ENCODE data around the gene BUB1. TPM values are rescaled to one million over a fixed set of nuclear protein-coding genes. Genes with fewer than 3 reads are reported as not detected.
"Not testable (repeated sequence)": the region's sequence is repeated elsewhere in the genome, so short reads cannot be mapped to it uniquely, and the experiment has no call there.

Gene BUB1
- total and polyA plus RNA-seq, 12 donors, result 0.17 to 17.1 (median 1.3) TPM

DNA sequence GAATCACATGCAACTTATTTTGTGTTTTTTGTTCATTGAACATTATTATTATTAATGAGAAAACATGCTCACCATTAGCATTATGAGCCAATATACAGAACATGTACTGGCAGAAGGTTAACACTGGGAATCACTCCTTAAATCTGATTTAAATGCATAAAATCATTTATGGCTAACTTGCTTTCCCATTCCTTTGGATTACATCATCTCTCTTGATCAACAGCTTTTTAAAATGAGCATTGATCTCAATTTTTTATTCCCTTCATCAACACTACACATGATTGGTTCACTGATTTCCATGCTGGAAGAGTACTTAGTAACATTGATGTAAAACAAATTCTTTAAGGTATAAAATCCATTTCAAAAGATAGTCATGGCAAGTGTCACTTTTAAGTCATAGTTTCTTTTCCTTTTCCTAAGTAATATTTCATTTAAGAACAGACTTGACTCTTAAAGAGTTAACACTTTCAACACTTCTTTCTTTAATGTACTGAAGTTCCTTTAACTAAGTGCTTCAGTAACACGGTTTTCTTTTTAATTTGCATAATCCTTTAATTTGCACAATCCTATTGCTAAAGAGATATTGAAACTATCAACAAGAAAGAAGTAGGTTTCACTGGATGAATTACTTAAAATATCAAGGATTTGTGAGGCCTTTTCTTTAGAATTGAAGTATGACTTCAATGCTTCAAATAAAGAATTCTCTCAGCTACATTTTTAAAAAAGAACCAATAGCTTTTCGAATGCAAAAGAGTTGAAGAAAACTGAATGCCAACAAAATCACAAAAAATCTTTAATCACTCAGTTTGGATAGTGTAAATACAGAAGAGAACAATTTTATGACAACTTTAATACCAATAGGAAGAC, 24.9 kb upstream of the BUB1 start:
- Histone ChIP-seq H3K27ac (no peak overlapping the region), H3K27me3 (no peaks in the 10 kb centered on the region), H3K36me3 (replicated peaks in 1 of 2) (no peaks in the 10 kb centered on the region), H3K4me3 (no peak overlapping the region), H3K4me1 (replicated peaks in 1 of 2) (no peaks in the 10 kb centered on the region), H3K9me3 (replicated peaks in 1 of 3) (no peaks in the 10 kb centered on the region)
- no peak for TF ChIP-seq POLR2A (IDR thresholded peaks at IDR 0.05)
- TF ChIP-seq, protein P1, sequence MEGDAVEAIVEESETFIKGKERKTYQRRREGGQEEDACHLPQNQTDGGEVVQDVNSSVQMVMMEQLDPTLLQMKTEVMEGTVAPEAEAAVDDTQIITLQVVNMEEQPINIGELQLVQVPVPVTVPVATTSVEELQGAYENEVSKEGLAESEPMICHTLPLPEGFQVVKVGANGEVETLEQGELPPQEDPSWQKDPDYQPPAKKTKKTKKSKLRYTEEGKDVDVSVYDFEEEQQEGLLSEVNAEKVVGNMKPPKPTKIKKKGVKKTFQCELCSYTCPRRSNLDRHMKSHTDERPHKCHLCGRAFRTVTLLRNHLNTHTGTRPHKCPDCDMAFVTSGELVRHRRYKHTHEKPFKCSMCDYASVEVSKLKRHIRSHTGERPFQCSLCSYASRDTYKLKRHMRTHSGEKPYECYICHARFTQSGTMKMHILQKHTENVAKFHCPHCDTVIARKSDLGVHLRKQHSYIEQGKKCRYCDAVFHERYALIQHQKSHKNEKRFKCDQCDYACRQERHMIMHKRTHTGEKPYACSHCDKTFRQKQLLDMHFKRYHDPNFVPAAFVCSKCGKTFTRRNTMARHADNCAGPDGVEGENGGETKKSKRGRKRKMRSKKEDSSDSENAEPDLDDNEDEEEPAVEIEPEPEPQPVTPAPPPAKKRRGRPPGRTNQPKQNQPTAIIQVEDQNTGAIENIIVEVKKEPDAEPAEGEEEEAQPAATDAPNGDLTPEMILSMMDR (IDR thresholded peaks at IDR 0.05), result no peak
- intact Hi-C loops (cut with DNase I), result no loop called here
- WGBS, 4 donors, result 57 to 66% (median 60%) methylated on average over 2 of the region's 2 CpGs
- no peak for DNase-seq

GRCh38 chr2:110698253-110698652, 20.4 kb upstream of the BUB1 start:
- H3K27me3 ChIP-seq; intact Hi-C loops (cut with DNase I); DNase-seq; H3K36me3 ChIP-seq (replicated peaks in 1 of 2); H3K27ac ChIP-seq; H3K4me1 ChIP-seq (replicated peaks in 1 of 2); H3K4me3 ChIP-seq; H3K9me3 ChIP-seq (replicated peaks in 1 of 3): not testable (repeated sequence)
- no CpG with 5 or more reads among the region's 6 CpGs for WGBS, 4 donors

DNA sequence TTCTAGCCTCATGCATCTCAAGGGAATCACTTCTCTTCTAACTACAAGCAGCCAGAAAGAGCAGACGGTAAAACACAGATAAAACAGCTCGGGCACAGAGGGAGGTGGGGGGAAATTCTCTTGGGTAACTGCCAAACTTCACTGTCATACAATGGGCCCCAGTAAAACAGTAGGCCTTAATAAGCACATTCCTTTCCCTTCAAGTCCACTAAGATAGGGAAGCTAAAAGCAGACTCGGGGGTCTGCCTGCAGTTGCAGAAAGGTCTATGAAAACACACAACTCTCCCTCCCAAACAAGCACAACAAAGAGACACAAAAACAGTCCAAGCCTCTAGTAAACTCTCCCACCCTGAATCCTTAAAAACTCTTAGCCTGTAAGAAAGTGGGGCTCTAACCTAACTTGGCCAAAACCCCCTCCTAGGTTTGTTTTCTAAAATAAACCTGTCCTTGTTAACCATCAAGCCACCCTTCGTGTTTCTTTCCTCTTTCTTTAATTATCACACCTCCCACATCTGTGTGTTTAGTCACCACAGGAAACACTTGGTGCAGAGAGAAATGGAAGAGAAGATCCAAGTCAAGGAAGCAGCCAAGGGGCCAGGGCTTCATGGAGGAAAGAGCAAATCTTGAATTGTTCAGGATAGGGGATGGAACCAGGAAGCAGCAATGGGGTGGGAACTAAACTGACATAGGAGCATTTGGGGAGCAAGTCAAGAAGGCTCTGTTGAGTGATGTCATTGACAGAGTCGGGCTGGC, 17.5 kb upstream of the BUB1 start:
- H3K9me3 ChIP-seq (replicated peaks in 1 of 3); H3K4me3 ChIP-seq; H3K27ac ChIP-seq; H3K27me3 ChIP-seq; intact Hi-C loops (cut with DNase I); H3K4me1 ChIP-seq (replicated peaks in 1 of 2); H3K36me3 ChIP-seq (replicated peaks in 1 of 2); DNase-seq: not testable (repeated sequence)
- WGBS, 4 donors, result 37 to 57% (median 52%) methylated on average over 5 of the region's 5 CpGs

DNA sequence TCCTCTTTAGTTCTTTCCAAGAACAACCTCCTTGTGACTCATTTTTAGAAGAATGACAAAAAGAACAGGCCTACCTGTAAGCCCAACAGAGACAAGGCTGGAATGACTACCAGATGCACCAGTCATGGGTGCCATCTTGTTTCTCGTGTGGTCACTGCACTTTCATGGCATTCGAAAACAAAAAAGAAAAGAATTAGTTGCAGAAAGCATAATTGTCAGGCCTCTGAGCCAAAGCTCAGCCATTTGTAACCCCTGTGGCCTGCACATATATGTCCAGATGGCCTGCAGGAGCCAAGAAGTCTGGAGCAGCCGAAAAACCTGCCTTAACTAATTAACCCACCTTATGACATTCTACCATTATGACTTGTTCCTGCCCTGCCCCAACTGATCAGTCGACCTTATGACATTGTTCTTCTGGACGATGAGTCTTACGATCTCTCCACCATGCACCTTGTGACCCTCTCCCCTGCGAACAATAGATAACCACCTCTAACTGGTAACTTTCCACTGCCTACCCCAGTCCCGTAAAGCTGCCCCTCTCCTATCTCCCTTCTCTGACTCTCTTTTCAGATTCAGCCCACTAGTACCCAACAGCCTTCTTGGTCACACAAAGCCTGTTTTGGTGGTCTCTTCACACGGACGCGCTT, 13.9 kb upstream of the BUB1 start:
- no peaks in the 10 kb centered on the region for H3K36me3 ChIP-seq (replicated peaks in 1 of 2)
- H3K9me3 ChIP-seq (replicated peaks in 1 of 3), result no peaks in the 10 kb centered on the region
- intact Hi-C loops (cut with DNase I), result no loop called here
- 91 to 95% (median 92%) methylated on average over 11 of the region's 11 CpGs for WGBS, 4 donors
- no peak overlapping the region for H3K4me3 ChIP-seq
- H3K27ac ChIP-seq, result no peak overlapping the region
- no peaks in the 10 kb centered on the region for H3K4me1 ChIP-seq (replicated peaks in 1 of 2)
- no peak for TF ChIP-seq POLR2A (IDR thresholded peaks at IDR 0.05)
- TF ChIP-seq, protein P1 (IDR thresholded peaks at IDR 0.05), result no peak
- H3K27me3 ChIP-seq, result no peaks in the 10 kb centered on the region
- DNase-seq, result no peak

All from adrenal gland (tissue), 12 donors.